Measurements from ENCODE around the gene BACH2.
"Not testable (repeated sequence)": the region's sequence is repeated elsewhere in the genome, so short reads cannot be mapped to it uniquely, and the experiment has no call there.

Gene BACH2

DNA sequence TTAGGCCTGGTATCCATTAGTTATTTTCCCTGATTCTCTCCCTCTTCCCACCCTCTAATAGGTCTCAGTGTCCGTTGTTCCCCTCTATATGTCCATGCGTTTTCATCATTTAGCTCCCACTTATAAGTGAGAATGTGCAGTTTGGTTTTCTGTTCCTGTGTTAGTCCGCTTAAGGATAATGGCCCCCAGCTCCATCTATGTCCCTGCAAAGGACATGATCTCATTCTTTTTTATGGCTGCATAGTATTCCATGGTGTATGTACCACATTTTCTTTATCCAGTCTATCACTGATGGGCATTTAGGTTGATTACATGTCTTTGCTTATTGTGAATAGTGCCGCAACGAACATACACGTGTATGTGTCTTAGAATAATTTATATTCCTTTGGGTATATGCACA lies 14.4 kb downstream of the BACH2 start:
- peaks cover 39 to 87% of the 10 kb centered on the region in 2 donors for H3K4me1 Mint-ChIP-seq
- not testable (repeated sequence) for H3K9me3 Mint-ChIP-seq; H3K4me3 Mint-ChIP-seq; DNase-seq; ATAC-seq (replicated peaks); H3K27ac Mint-ChIP-seq; H3K27me3 Mint-ChIP-seq
- H3K36me3 Mint-ChIP-seq: peaks cover 5 to 21% of the 10 kb centered on the region in 2 donors

DNA sequence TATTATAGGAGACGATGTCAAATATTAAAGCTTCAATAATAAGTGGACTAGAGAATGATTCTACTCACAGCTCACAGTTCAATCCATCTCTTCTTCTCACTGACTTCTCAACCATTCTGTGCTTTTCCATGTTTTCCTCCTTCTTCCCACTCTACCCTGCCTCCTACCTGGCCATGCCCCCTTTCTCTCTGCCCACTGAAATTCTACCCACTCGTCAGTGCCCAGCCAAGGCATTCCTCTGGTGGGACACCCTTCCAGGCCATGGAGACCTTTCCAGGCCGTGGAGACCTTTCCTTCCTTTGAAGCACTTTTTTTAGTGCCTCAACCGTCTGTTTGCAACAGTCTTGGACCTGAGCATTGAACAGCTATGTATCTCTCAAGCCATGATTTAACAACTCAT lies 18.5 kb downstream of the BACH2 start:
- H3K4me3 Mint-ChIP-seq: peak overlapping the region in 1 of 2 donors; percentile 30
- peak overlapping the region; percentile 84 for H3K27ac Mint-ChIP-seq
- peaks cover 0 to 4% of the 10 kb centered on the region in 2 donors for H3K9me3 Mint-ChIP-seq
- ATAC-seq (replicated peaks): no peak
- DNase-seq: no peak
- H3K36me3 Mint-ChIP-seq: peaks cover 8 to 16% of the 10 kb centered on the region in 2 donors
- no peaks in the 10 kb centered on the region for H3K27me3 Mint-ChIP-seq
- H3K4me1 Mint-ChIP-seq: peaks cover 40 to 88% of the 10 kb centered on the region in 2 donors

DNA sequence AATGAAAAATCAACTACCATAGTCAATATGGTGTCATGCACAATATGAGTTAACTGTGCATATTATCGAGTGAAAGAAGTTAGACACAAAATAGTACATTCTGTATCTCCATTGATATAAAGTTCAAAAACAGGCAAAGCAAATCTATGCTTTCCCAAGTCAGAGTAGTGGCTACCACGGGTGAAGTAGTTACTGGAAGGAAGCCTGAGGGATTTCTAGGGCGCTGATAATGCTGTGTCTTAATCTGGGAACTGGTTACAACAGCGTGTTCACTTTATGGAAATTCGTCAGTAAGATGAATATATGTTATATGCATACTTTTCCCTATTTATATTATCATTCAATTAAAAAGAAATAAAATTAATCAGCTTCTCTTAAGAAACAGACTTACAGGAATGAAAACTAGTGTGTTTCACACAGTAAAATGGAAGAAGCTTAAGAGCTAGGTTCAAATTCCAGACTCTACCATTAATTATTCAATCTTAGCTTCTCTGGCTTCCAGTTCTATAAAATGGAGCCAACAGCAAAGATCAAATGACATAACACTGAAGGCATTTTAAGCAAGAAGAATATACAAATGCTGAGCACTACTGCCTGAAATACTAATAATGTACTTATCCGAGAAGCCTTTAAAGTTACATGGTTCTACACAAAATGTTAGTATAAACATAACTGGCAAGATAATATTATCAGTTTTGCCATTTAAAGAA lies 19.2 kb downstream of the BACH2 start:
- H3K27me3 Mint-ChIP-seq: no peaks in the 10 kb centered on the region
- no peak for DNase-seq
- peaks cover 0 to 4% of the 10 kb centered on the region in 2 donors for H3K9me3 Mint-ChIP-seq
- ATAC-seq (replicated peaks): no peak
- H3K4me1 Mint-ChIP-seq: peaks cover 44 to 88% of the 10 kb centered on the region in 2 donors
- H3K27ac Mint-ChIP-seq: peak overlapping the region; percentile 89
- H3K4me3 Mint-ChIP-seq: no peak overlapping the region
- H3K36me3 Mint-ChIP-seq: peaks cover 8 to 16% of the 10 kb centered on the region in 2 donors

DNA sequence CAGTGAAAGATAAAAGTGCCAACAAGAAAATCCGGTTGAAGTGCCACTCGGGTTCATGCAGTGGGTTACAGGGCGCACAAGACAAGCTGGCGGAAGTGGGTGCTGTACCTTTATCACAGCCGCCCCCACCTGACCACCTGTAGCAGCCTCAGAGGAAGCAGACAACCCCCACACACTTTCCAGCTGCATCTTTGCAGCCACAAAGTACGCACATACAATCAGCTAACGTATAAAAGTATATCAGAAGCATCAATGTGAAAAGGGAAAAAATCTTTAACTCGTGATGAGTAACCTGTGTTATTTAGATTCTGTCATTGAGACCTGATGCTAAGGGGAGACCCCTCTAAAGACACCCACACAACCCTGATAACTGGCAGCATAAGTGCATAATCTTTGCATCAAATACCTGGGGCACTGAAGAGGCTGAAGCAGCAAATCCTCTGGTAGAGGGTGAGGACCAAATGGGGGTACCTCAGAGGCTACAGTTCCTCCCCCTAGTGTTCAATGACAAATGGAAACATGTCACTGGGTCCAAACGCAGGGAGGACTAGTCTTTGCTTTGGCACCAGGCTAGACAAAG lies 22.1 kb downstream of the BACH2 start:
- Mint-ChIP-seq H3K36me3 (peaks cover 18 to 31% of the 10 kb centered on the region in 2 donors), H3K4me3 (peak overlapping the region; percentile 61 to 73)
- peak; percentile 92 for DNase-seq

DNA sequence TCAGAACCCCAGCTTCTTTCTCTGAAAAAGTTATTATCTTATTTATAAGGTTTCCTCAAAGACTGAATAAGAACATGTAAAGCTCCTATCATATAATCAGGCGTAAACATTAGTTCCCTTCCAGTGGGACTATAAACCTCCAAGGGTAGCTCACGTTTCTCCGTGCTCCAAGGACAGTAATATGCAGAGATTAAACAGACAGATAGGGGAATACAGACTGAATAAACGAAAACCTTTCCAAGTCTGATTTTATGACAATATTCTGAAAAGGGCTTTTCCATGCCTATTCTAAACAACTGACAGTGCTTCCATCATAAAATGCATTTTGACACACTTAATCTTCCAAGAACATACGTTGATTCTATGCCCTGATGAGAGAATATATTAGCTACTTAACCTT lies 22.8 kb downstream of the BACH2 start:
- H3K4me1 Mint-ChIP-seq: peaks cover 56 to 91% of the 10 kb centered on the region in 2 donors
- peaks cover 0 to 3% of the 10 kb centered on the region in 2 donors for H3K9me3 Mint-ChIP-seq
- peak overlapping the region; percentile 87 for H3K27ac Mint-ChIP-seq
- no peak for ATAC-seq (replicated peaks)
- peak overlapping the region in 1 of 2 donors; percentile 73 for H3K4me3 Mint-ChIP-seq
- H3K36me3 Mint-ChIP-seq: peaks cover 18 to 31% of the 10 kb centered on the region in 2 donors
- no peak for DNase-seq
- H3K27me3 Mint-ChIP-seq: no peaks in the 10 kb centered on the region

More for the DNA sequence above, 22.1 kb downstream of the BACH2 start:
- Mint-ChIP-seq H3K9me3 (peaks cover 0 to 3% of the 10 kb centered on the region in 2 donors), H3K4me1 (peaks cover 53 to 90% of the 10 kb centered on the region in 2 donors), H3K27ac (peak overlapping the region; percentile 97), H3K27me3 (no peaks in the 10 kb centered on the region)
- ATAC-seq (replicated peaks): peak; percentile 92 to 95

DNA sequence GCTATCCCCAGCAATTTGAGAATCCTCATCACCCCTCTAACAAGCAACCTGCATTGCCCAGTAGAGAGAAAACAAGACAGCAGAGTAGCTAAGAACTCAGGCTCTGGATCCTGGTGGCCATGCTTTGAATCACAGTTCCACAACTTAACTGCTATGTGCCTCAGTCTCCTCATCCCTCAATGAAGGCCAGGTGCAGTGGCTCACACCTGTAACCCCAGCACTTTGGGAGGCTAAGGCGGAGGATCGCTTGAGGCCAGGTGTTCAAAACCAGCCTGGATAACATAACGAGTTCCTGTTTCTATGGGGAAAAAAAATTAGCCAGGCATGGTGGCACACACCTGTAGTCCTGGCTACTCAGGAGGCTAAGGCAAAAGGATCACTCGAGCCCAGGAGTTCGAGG lies 23.7 kb downstream of the BACH2 start:
- H3K4me1 Mint-ChIP-seq: peaks cover 54 to 90% of the 10 kb centered on the region in 2 donors
- ATAC-seq (replicated peaks): no peak
- H3K9me3 Mint-ChIP-seq: peaks cover 0 to 3% of the 10 kb centered on the region in 2 donors
- no peaks in the 10 kb centered on the region for H3K27me3 Mint-ChIP-seq
- H3K36me3 Mint-ChIP-seq: peaks cover 18 to 27% of the 10 kb centered on the region in 2 donors
- DNase-seq: no peak
- H3K4me3 Mint-ChIP-seq: peak overlapping the region; percentile 36
- peak overlapping the region; percentile 87 for H3K27ac Mint-ChIP-seq

DNA sequence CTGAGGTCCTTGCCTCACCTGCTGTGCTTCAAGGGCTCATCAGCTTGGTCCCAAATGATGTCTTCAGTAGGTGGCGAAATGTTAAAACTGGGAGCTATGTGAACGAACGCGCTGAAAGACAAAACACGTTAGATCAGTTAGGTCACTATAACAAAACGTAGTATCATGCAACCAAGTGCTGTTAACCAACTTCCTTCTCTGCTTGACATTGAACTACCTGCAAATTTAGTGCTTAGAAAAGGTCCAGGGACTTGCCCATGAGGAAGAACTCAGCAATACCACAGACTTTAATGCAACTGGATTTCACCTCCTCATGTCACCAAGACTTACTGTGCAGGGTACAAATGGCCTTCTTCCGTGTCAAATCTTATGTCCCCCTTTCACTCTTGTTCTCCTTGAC lies 24.8 kb downstream of the BACH2 start:
- Mint-ChIP-seq H3K27ac (peak overlapping the region; percentile 87), H3K27me3 (no peaks in the 10 kb centered on the region), H3K36me3 (peaks cover 19 to 29% of the 10 kb centered on the region in 2 donors), H3K4me1 (peaks cover 56 to 90% of the 10 kb centered on the region in 2 donors), H3K9me3 (peaks cover 0 to 3% of the 10 kb centered on the region in 2 donors), H3K4me3 (peak overlapping the region; percentile 36 to 39)
- DNase-seq: no peak
- ATAC-seq (replicated peaks): peak; percentile 33 to 47

DNA sequence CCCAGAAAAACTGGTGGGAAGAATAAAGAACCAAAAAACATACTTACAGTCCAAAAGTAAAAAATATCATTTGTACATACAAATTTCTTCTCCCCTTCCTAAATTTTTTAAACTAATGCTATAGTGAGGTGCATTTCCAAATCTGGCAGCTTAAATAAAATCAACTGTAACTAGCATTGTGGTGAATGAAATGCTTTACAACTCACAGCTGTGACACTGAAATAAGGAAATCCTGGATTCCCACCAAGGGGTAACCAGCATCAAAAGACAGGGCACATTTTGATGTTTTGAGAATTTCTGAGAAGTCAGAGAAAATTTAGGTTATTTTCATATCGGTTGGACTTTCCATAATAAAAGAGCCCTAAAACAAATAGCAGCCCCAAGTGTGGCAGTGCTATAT lies 27.3 kb downstream of the BACH2 start:
- H3K4me1 Mint-ChIP-seq: peaks cover 59 to 93% of the 10 kb centered on the region in 2 donors
- peaks cover 20 to 37% of the 10 kb centered on the region in 2 donors for H3K36me3 Mint-ChIP-seq
- ATAC-seq (replicated peaks): no peak
- H3K4me3 Mint-ChIP-seq: peak overlapping the region in 1 of 2 donors; percentile 43
- peaks cover 0 to 3% of the 10 kb centered on the region in 2 donors for H3K9me3 Mint-ChIP-seq
- H3K27me3 Mint-ChIP-seq: no peaks in the 10 kb centered on the region
- no peak for DNase-seq
- H3K27ac Mint-ChIP-seq: no peak overlapping the region

DNA sequence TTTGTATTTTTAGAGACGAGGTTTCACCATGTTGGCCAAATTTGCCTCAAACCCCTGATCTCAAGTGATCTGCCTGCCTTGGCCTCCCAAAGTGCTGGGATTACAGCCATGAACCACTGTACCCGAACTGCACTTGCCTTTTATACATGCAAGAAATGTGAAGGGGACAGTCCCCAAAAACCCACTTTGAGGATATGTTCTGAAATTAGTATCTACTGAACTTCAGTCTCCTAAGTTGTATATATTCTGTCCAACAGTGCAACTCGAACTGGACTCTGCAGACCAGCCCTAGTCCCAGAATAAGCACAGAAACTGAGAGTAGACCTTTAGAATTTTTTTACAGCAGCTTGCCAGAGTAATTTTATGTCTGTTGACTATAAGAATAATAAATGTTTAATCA lies 28.5 kb downstream of the BACH2 start:
- peak; percentile 84 to 89 for ATAC-seq (replicated peaks)
- H3K36me3 Mint-ChIP-seq: peaks cover 20 to 37% of the 10 kb centered on the region in 2 donors

DNA sequence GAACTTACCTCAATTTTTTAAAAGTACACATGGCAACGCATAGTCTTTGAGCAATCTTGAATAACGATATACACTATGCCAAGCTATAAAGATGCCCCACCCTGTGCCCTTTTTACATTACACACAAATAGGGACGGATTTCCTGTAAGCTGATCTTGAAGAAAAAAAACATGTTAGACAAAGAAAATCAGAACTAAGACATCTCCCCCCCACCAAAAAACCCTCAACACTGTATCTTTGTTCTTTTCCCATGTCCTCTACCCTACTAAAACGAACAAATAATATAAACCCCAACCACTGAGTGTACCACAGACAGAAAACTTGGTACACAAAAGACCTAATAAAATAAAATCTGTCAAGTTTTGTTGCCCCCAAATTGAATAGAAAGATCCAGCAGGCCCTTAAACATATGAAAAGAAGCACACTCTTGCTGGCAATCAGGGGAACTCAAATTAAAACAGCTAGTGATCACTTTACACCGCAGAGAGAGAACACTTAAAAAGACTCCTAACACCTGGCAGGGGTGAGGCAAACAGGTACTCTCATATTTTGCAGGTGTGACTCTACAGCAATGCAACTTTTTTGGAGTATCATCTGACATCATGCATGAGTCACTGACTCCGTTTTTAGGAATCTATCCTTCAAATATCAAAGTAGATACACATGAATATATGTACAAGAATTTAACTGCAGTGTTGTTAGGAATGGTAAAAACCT lies 29.6 kb downstream of the BACH2 start:
- Mint-ChIP-seq H3K27ac (peak overlapping the region; percentile 7), H3K9me3 (peaks cover 0 to 3% of the 10 kb centered on the region in 2 donors), H3K27me3 (no peaks in the 10 kb centered on the region), H3K4me3 (peak overlapping the region in 1 of 2 donors; percentile 5), H3K4me1 (peaks cover 50 to 88% of the 10 kb centered on the region in 2 donors), H3K36me3 (peaks cover 20 to 43% of the 10 kb centered on the region in 2 donors)
- ATAC-seq (replicated peaks): no peak
- no peak for DNase-seq

More for the DNA sequence above, 28.5 kb downstream of the BACH2 start:
- peak overlapping the region; percentile 92 for H3K27ac Mint-ChIP-seq
- H3K27me3 Mint-ChIP-seq: no peaks in the 10 kb centered on the region
- DNase-seq: peak; percentile 43
- peak overlapping the region; percentile 57 to 62 for H3K4me3 Mint-ChIP-seq
- peaks cover 56 to 91% of the 10 kb centered on the region in 2 donors for H3K4me1 Mint-ChIP-seq
- peaks cover 0 to 3% of the 10 kb centered on the region in 2 donors for H3K9me3 Mint-ChIP-seq

DNA sequence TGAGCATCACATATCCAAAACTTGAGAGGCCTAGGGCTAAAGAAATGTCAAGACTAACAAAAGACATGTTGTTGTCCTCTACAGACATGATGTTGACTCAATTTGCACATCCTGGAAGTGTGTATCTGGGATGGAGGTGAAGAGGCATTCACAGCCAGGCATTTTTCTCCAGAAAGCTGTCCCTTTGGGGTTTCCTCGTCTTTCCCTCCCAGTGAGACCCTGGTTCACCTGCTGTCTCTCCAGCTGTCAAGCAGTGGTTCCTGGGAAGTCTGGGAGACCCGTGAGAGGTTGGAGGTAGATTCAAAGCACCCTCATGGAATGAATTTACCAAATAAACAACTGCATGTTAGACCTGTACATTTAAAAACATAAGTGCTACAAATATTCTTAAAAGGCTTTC lies 32.1 kb downstream of the BACH2 start:
- H3K27me3 Mint-ChIP-seq: no peaks in the 10 kb centered on the region
- H3K4me1 Mint-ChIP-seq: peaks cover 40 to 93% of the 10 kb centered on the region in 2 donors
- no peak for ATAC-seq (replicated peaks)
- peak overlapping the region; percentile 42 for H3K27ac Mint-ChIP-seq
- no peak for DNase-seq
- peaks cover 0 to 4% of the 10 kb centered on the region in 2 donors for H3K9me3 Mint-ChIP-seq
- H3K4me3 Mint-ChIP-seq: no peak overlapping the region
- H3K36me3 Mint-ChIP-seq: peaks cover 19 to 48% of the 10 kb centered on the region in 2 donors

DNA sequence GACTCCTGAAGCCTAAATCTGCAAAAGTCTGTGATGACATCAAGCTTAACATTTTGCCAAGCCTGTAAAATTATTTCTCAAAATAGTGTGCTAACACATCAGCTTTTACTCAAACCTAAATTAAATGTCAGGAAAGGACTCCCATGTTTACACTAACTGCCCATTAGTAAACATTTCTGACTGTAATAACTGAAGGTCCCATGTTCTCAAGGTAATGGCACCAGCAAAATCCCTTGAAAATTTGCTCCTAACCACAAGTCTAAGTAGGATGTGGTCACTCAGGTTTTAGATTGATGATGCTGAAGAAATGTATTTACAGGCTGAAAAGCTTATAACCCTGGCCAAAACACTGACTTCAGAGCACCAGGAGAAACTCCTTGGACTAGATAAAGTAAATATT lies 33.0 kb downstream of the BACH2 start:
- Mint-ChIP-seq H3K4me1 (peaks cover 39 to 93% of the 10 kb centered on the region in 2 donors), H3K36me3 (peaks cover 23 to 55% of the 10 kb centered on the region in 2 donors), H3K27me3 (no peaks in the 10 kb centered on the region), H3K27ac (peak overlapping the region; percentile 86), H3K4me3 (peak overlapping the region in 1 of 2 donors; percentile 35), H3K9me3 (peaks cover 0 to 4% of the 10 kb centered on the region in 2 donors)
- ATAC-seq (replicated peaks): no peak
- no peak for DNase-seq

DNA sequence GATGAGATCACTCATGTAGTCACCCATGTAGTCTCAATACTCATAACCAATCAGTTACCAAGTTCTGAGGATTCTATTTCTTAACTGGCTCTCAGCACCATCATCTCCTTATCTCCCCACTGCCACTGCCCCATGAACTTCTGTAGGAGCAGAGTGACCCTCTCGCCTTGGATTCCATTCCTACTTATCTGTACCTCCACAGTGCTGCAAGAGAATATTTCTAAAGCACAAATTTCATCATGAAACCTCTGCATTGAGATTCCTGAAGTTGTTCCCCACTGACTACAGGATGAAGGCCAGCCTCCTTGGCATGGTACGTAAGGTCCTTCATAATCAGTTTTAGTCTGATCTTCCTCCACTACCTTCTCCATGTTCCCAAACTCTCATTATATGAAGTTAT lies 34.8 kb downstream of the BACH2 start:
- peaks cover 34 to 92% of the 10 kb centered on the region in 2 donors for H3K4me1 Mint-ChIP-seq
- H3K36me3 Mint-ChIP-seq: peaks cover 29 to 59% of the 10 kb centered on the region in 2 donors
- no peak for DNase-seq

DNA sequence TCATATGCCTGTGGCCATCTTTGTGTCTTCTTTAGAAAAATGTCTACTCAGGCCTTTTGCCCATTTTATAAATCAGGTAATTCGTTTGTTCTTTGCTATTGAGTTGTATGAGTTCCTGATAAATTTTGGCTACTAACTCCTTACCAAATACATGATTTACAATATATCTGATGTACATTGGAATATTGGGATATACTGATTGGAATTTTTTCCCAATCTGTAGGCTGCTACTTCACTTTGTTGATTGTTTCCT lies 39.2 kb downstream of the BACH2 start:
- Mint-ChIP-seq H3K27me3 (no peaks in the 10 kb centered on the region), H3K9me3 (peaks cover 21% of the 10 kb centered on the region in 2 donors), H3K4me3 (no peak overlapping the region), H3K4me1 (peaks cover 43 to 88% of the 10 kb centered on the region in 2 donors), H3K27ac (peak overlapping the region; percentile 89), H3K36me3 (peaks cover 48 to 67% of the 10 kb centered on the region in 2 donors)
- no peak for DNase-seq
- ATAC-seq (replicated peaks): no peak

More for the DNA sequence above, 34.8 kb downstream of the BACH2 start:
- Mint-ChIP-seq H3K9me3 (peaks cover 7 to 10% of the 10 kb centered on the region in 2 donors), H3K27me3 (no peaks in the 10 kb centered on the region), H3K27ac (peak overlapping the region; percentile 91), H3K4me3 (no peak overlapping the region)
- ATAC-seq (replicated peaks): no peak

All from stimulated activated naive B cell treated with anti-CD40 and anti-IgM and Interleukin-4, amounts not matched to agents 10 μg/mL and 1 μg/mL and 100 μg/mL, for 72 hours (primary cell).